K562 (cell line): Measurements from ENCODE around the gene TRMT2A. TPM values are rescaled to one million over a fixed set of nuclear protein-coding genes. Genes with fewer than 3 reads are reported as not detected.

ENCODE experiments used
- BMI1 ChIP-seq: fragments of 150-350 bp; IDR thresholded peaks from 2 replicates; pipeline ENCODE4 v1.6.1; 2014; ENCODE audit warnings: low read length
- BRD9 ChIP-seq: fragments of 450-650 bp; IDR thresholded peaks from 2 replicates; pipeline ENCODE4 v1.6.1; 2018; ENCODE audit warnings: low read depth; ENCODE audit not compliant: partially characterized antibody
- CAMTA2 ChIP-seq: fragments of 250-450 bp; sonication (Bioruptor Pico); conservative IDR thresholded peaks from 2 replicates; pipeline ENCODE4 v1.5.1; 2022
- CHD4 ChIP-seq: fragments of 200-600 bp; sonication (generic); IDR thresholded peaks from 3 replicates; pipeline ENCODE4 v1.6.1; 2012; ENCODE audit warnings: low read depth, mild to moderate bottlenecking, mixed read lengths, low read length, inconsistent platforms; ENCODE audit not compliant: insufficient read depth, insufficient replicate concordance, poor library complexity, severe bottlenecking
- GATA2 ChIP-seq: sonication (generic); formaldehyde crosslinking; IDR thresholded peaks from 2 replicates; pipeline ENCODE4 v1.4.0; 2020; ENCODE audit warnings: mild to moderate bottlenecking, missing genetic modification reagents
- HNRNPH1 ChIP-seq: fragments of 200-400 bp; formaldehyde crosslinking; optimal IDR thresholded peaks from 2 replicates; pipeline ENCODE3; 2017; ENCODE audit warnings: low read depth, mild to moderate bottlenecking, low read length, moderate library complexity
- HOXB6 ChIP-seq: fragments of 250-450 bp; sonication (Bioruptor Pico); IDR thresholded peaks from 2 replicates; pipeline ENCODE4 v1.5.1; 2022; ENCODE audit warnings: mild to moderate bottlenecking, borderline replicate concordance
- KDM1A ChIP-seq, 2 experiments: fragments of 450-650 bp; IDR thresholded peaks; 2 replicates each; pipeline ENCODE4 v1.6.1; 2016; ENCODE audit warnings: mild to moderate bottlenecking in 2 of 2
- MCM2 ChIP-seq: fragments of 450-650 bp; IDR thresholded peaks from 2 replicates; pipeline ENCODE4 v1.6.1; 2017; ENCODE audit warnings: low read depth, mild to moderate bottlenecking
- NR2C1 ChIP-seq, 2 experiments: fragments of 450-650 bp; IDR thresholded peaks; 2 replicates each; pipeline ENCODE4 v1.6.1; 2017; ENCODE audit warnings: mild to moderate bottlenecking in 2 of 2, antibody characterized with exemption in 1 of 2, inconsistent platforms in 1 of 2, missing compliant biosample characterization in 1 of 2, missing genetic modification characterization in 1 of 2
- POLR2A ChIP-seq: fragments of 450-650 bp; conservative IDR thresholded peaks from 2 replicates; pipeline ENCODE4 v1.6.1; 2016
- POLR2B ChIP-seq: fragments of 450-650 bp; IDR thresholded peaks from 2 replicates; pipeline ENCODE4 v1.6.1; 2018; ENCODE audit warnings: low read depth; ENCODE audit not compliant: partially characterized antibody
- POU5F1 ChIP-seq: fragments of 150-350 bp; IDR thresholded peaks from 2 replicates; pipeline ENCODE4 v1.6.1; 2014; ENCODE audit warnings: borderline replicate concordance, low read length, low read depth, mild to moderate bottlenecking; ENCODE audit not compliant: partially characterized antibody
- PPARD ChIP-seq: fragments of 250-450 bp; sonication (Bioruptor Pico); IDR thresholded peaks from 2 replicates; pipeline ENCODE4 v1.8.0; 2022; ENCODE audit warnings: inconsistent platforms, mild to moderate bottlenecking, moderate library complexity
- RBBP5 ChIP-seq: fragments of 200-600 bp; sonication (generic); IDR thresholded peaks from 2 replicates; pipeline ENCODE4 v1.6.1; 2012; ENCODE audit warnings: borderline replicate concordance, mild to moderate bottlenecking, low read length, control low read depth, inconsistent platforms; ENCODE audit not compliant: insufficient read depth, poor library complexity, severe bottlenecking
- RBFOX2 ChIP-seq: fragments of 200-400 bp; formaldehyde crosslinking; IDR thresholded peaks from 2 replicates; pipeline ENCODE4 v1.6.1; 2017; ENCODE audit warnings: low read depth, mild to moderate bottlenecking, low read length, moderate library complexity
- SMARCC2 ChIP-seq: fragments of 450-650 bp; IDR thresholded peaks from 2 replicates; pipeline ENCODE4 v1.6.1; 2017; ENCODE audit warnings: antibody characterized with exemption, moderate library complexity, mild to moderate bottlenecking, low read depth
- SPI1 ChIP-seq: IDR thresholded peaks from 2 replicates; pipeline ENCODE4 v1.6.1; 2011; ENCODE audit warnings: low read depth, low read length, control low read depth, borderline replicate concordance
- SUPT5H ChIP-seq: fragments of 450-650 bp; IDR thresholded peaks from 2 replicates; pipeline ENCODE4 v1.6.1; 2016
- TEAD1 ChIP-seq, 2 experiments: fragments of 450-650 bp in 1 of 2; sonication (generic) in 1 of 2; formaldehyde crosslinking; IDR thresholded peaks; 2 replicates each; pipeline versions ENCODE4 v1.4.0 to v1.8.0; 2020 to 2022; ENCODE audit warnings: mild to moderate bottlenecking in 2 of 2, missing genetic modification reagents in 1 of 2
- TRIM28 ChIP-seq: fragments of 450-650 bp; IDR thresholded peaks from 2 replicates; pipeline ENCODE4 v1.6.1; 2017
- ZBED1 ChIP-seq: IDR thresholded peaks from 2 replicates; pipeline ENCODE4 v1.6.1; 2014
- ZBTB26 ChIP-seq: fragments of 450-650 bp; formaldehyde crosslinking; IDR thresholded peaks from 2 replicates; pipeline ENCODE4 v1.4.0; 2022; ENCODE audit warnings: missing genetic modification characterization
- ZBTB9 ChIP-seq: fragments of 450-650 bp; formaldehyde crosslinking; IDR thresholded peaks from 2 replicates; pipeline ENCODE4 v1.4.0; 2020; ENCODE audit warnings: mild to moderate bottlenecking, moderate library complexity
- ZFX ChIP-seq: sonication (generic); formaldehyde crosslinking; IDR thresholded peaks from 2 replicates; pipeline ENCODE4 v1.8.0; 2022; ENCODE audit warnings: mild to moderate bottlenecking, missing genetic modification reagents, moderate library complexity
- ZNF3 ChIP-seq: fragments of 250-450 bp; sonication (Bioruptor Pico); IDR thresholded peaks from 2 replicates; pipeline ENCODE4 v1.5.0; 2021; ENCODE audit warnings: mild to moderate bottlenecking, moderate library complexity
- ZNF324 ChIP-seq: fragments of 250-450 bp; sonication (Bioruptor Pico); IDR thresholded peaks from 2 replicates; pipeline ENCODE4 v1.4.0; 2020; ENCODE audit warnings: mild to moderate bottlenecking
- ZNF445 ChIP-seq: fragments of 250-450 bp; sonication (Bioruptor Pico); IDR thresholded peaks from 2 replicates; pipeline ENCODE4 v1.4.0; 2020; ENCODE audit warnings: low read depth, mild to moderate bottlenecking, moderate library complexity
- ZNF717 ChIP-seq: fragments of 250-450 bp; sonication (Bioruptor Pico); IDR thresholded peaks from 2 replicates; pipeline ENCODE4 v1.5.0; 2021
- ZNF766 ChIP-seq: fragments of 200-800 bp; sonication (Bioruptor generic); conservative IDR thresholded peaks from 2 replicates; pipeline ENCODE4 v1.6.1; 2016; ENCODE audit warnings: missing genetic modification characterization, missing compliant biosample characterization
- ZNF77 ChIP-seq: fragments of 250-450 bp; sonication (Bioruptor Pico); IDR thresholded peaks from 2 replicates; pipeline ENCODE4 v1.5.0; 2020
- polyA plus RNA-seq, 8 experiments: library from polyadenylated mRNA; depleted of rRNA in 4 of 8; stranded (reverse) in 5 of 8; unstranded in 3 of 8; fragments of >200 nt; fragmentation: Nextera tagmentation in 2 of 8; fragmentation: Illumina TruSeq in 1 of 8; extraction: Ambion mirVana in 2 of 8; extraction: Trizol in 1 of 8; gene quantifications; 2 replicates each; pipeline versions ENCODE4 v1.2.1 to v1.2.3, GENCODE V29; 2011 to 2014; ENCODE audit warnings: inconsistent platforms in 1 of 8, missing spikeins in 1 of 8
- total RNA-seq, 7 experiments: library from RNA; depleted of rRNA in 6 of 7; stranded (reverse); fragments of >200 nt in 6 of 7; fragmentation: Illumina TruSeq in 2 of 7; extraction: Trizol in 2 of 7; gene quantifications; 2 replicates each; pipeline versions ENCODE4 v1.2.1 to v1.2.3, GENCODE V29; 2011 to 2021; ENCODE audit warnings: low replicate concordance in 1 of 7

Gene TRMT2A
- total and polyA plus RNA-seq, 9 of the 15 experiments (the other 6 are each of a cell fraction or from before 2014, with no cell fraction given), result 1.6 to 265 (median 140) TPM

GRCh38 chr22:20117633-20118299 is 740 bp upstream of the TRMT2A start (continued):
- TF ChIP-seq SMARCC2 (no peak), SPI1 (no peak), ZBTB9 (CRISPR knock-in tag) (peak; percentile 89; the same call in 1 of the 2 replicates), ZBED1 (no peak), NR2C1 (IDR thresholded peaks at IDR 0.05) (no peak), NR2C1 (tag; IDR thresholded peaks at IDR 0.05) (no peak), PPARD (CRISPR knock-in tag) (no peak), RBFOX2 (peak; percentile 82), BMI1 (no peak), HOXB6 (CRISPR knock-in tag) (no peak), ZNF3 (CRISPR knock-in tag) (no peak), GATA2 (CRISPR knock-in tag) (no peak), CHD4 (peak; percentile 78), POU5F1 (no peak), BRD9 (no peak), TEAD1 (CRISPR knock-in tag; IDR thresholded peaks at IDR 0.05) (no peak), MCM2 (no peak), ZFX (CRISPR knock-in tag) (no peak), ZNF766 (CRISPR knock-in tag) (no peak), CAMTA2 (CRISPR knock-in tag) (peak; percentile 10; the same call in 1 of the 2 replicates), ZNF445 (CRISPR knock-in tag) (no peak), POLR2A (peak; percentile 73), RBBP5 (peak; percentile 98), ZNF77 (no peak), POLR2B (peak; percentile 28), HNRNPH1 (no peak), ZNF717 (CRISPR knock-in tag) (no peak), ZBTB26 (CRISPR knock-in tag) (no peak), SUPT5H (peak; percentile 79), TRIM28 (no peak), ZNF324 (CRISPR knock-in tag) (no peak), KDM1A (IDR thresholded peaks at IDR 0.05) (no peak)
